Ectodermal cell (in vitro differentiated cells): ENCODE measurements around the gene ANAPC2.

ENCODE experiments used
- H3K27ac ChIP-seq: 2 replicates; pipeline ENCODE4 v1.7.0; 2013; ENCODE audit warnings: mild to moderate bottlenecking, low read depth, low read length; ENCODE audit not compliant: insufficient read depth, poor library complexity, severe bottlenecking
- H3K27me3 ChIP-seq: 2 replicates; pipeline ENCODE4 v1.7.0; 2013; ENCODE audit warnings: mild to moderate bottlenecking, low read length; ENCODE audit not compliant: insufficient read depth, control insufficient read depth, poor library complexity, severe bottlenecking
- H3K36me3 ChIP-seq: one replicate; pipeline ENCODE4 v1.7.0; 2013; ENCODE audit warnings: low read length; ENCODE audit not compliant: control insufficient read depth, insufficient read depth
- H3K4me1 ChIP-seq: one replicate; pipeline ENCODE4 v1.7.0; 2013; ENCODE audit warnings: low read length; ENCODE audit not compliant: control insufficient read depth, insufficient read depth
- H3K4me3 ChIP-seq: 2 replicates; pipeline ENCODE4 v1.7.0; 2013; ENCODE audit warnings: low read depth, low read length, control low read depth; ENCODE audit not compliant: insufficient read depth
- H3K9me3 ChIP-seq: 2 replicates; pipeline ENCODE4 v1.7.0; 2013; ENCODE audit warnings: mild to moderate bottlenecking, low read length, moderate library complexity; ENCODE audit not compliant: control insufficient read depth
- WGBS, 2 experiments: methylation state at CpG; one replicate each; pipeline ENCODE4 v1.1.7; 2013; ENCODE audit warnings: missing lambda C conversion rate in 2 of 2; 5-methylcytosine and 5-hydroxymethylcytosine counted together

The ANAPC2 gene

GRCh38 chr9:137232101-137232500 is 43.7 kb upstream of the ANAPC2 start:
- H3K9me3 ChIP-seq, result no peaks in the 10 kb centered on the region
- H3K27ac ChIP-seq, result no peak overlapping the region
- no peak overlapping the region for H3K4me3 ChIP-seq
- no peaks in the 10 kb centered on the region for H3K27me3 ChIP-seq
- peaks cover 10% of the 10 kb centered on the region for H3K4me1 ChIP-seq
- H3K36me3 ChIP-seq, result no peaks in the 10 kb centered on the region
- 90 to 91% methylated on average over 10 of the region's 10 CpGs for WGBS, 2 experiments

GRCh38 chr9:137231372-137232039 is 43.1 kb upstream of the ANAPC2 start:
- Histone ChIP-seq H3K9me3 (no peaks in the 10 kb centered on the region), H3K27ac (no peak overlapping the region), H3K36me3 (no peaks in the 10 kb centered on the region), H3K4me1 (peaks cover 4% of the 10 kb centered on the region), H3K4me3 (no peak overlapping the region), H3K27me3 (no peaks in the 10 kb centered on the region)
- 91 to 92% methylated on average over 23 of the region's 23 CpGs for WGBS, 2 experiments

- Histone ChIP-seq H3K9me3 (no peaks in the 10 kb centered on the region), H3K27me3 (no peaks in the 10 kb centered on the region), H3K36me3 (no peaks in the 10 kb centered on the region), H3K4me3 (no peak within 1 kb of the TSS), H3K4me1 (no peaks in the 10 kb centered on the region), H3K27ac (no peak within 1 kb of the TSS)
- 86 to 89% methylated on average over 14 of the region's 14 CpGs for WGBS, 2 experiments
Observed at GRCh38 chr9:137230705-137231371, 42.5 kb upstream of the ANAPC2 start, which contains the start of gene SLC34A3. Gene SLC34A3, plus strand, starts transcription at chr9:137230901. Its CDS starts 802 bp downstream, at chr9:137231703.

- H3K4me3 ChIP-seq, result no peak overlapping the region
- H3K9me3 ChIP-seq, result no peaks in the 10 kb centered on the region
- no peaks in the 10 kb centered on the region for H3K27me3 ChIP-seq
- H3K4me1 ChIP-seq, result no peaks in the 10 kb centered on the region
- no peak overlapping the region for H3K27ac ChIP-seq
- H3K36me3 ChIP-seq, result no peaks in the 10 kb centered on the region
- 84 to 85% methylated on average over 31 of the region's 31 CpGs for WGBS, 2 experiments
Observed at GRCh38 chr9:137229903-137230704, 41.7 kb upstream of the ANAPC2 start.

GRCh38 chr9:137228968-137229896 is 40.9 kb upstream of the ANAPC2 start:
- H3K27me3 ChIP-seq, result no peaks in the 10 kb centered on the region
- no peaks in the 10 kb centered on the region for H3K36me3 ChIP-seq
- 90% methylated on average over 27 of the region's 27 CpGs for WGBS, 2 experiments
- no peaks in the 10 kb centered on the region for H3K9me3 ChIP-seq
- H3K4me1 ChIP-seq, result no peaks in the 10 kb centered on the region
- no peak overlapping the region for H3K4me3 ChIP-seq
- no peak overlapping the region for H3K27ac ChIP-seq

- Histone ChIP-seq H3K27me3 (no peaks in the 10 kb centered on the region), H3K27ac (no peak overlapping the region), H3K4me3 (no peak overlapping the region), H3K9me3 (no peaks in the 10 kb centered on the region), H3K36me3 (no peaks in the 10 kb centered on the region), H3K4me1 (no peaks in the 10 kb centered on the region)
- WGBS, 2 experiments, result 91 to 94% methylated on average over 29 of the region's 29 CpGs
Observed at GRCh38 chr9:137228506-137228967, 40.2 kb upstream of the ANAPC2 start.

GRCh38 chr9:137227853-137228505 is 39.6 kb upstream of the ANAPC2 start:
- Histone ChIP-seq H3K36me3 (no peaks in the 10 kb centered on the region), H3K4me3 (no peak overlapping the region), H3K27me3 (peaks cover 3% of the 10 kb centered on the region), H3K9me3 (no peaks in the 10 kb centered on the region), H3K4me1 (no peaks in the 10 kb centered on the region), H3K27ac (no peak overlapping the region)
- 70% methylated on average over 17 of the region's 18 CpGs for WGBS, 2 experiments

GRCh38 chr9:137227054-137227852 is 38.9 kb upstream of the ANAPC2 start, which contains the start of gene RNF224:
Gene RNF224, plus strand, starts transcription at chr9:137227502. Its CDS starts 834 bp downstream, at chr9:137228336.
- no peaks in the 10 kb centered on the region for H3K4me1 ChIP-seq
- H3K27ac ChIP-seq, result no peak within 1 kb of the TSS
- peaks cover 10% of the 10 kb centered on the region for H3K27me3 ChIP-seq
- no peaks in the 10 kb centered on the region for H3K36me3 ChIP-seq
- H3K9me3 ChIP-seq, result no peaks in the 10 kb centered on the region
- WGBS, 2 experiments, result 57 to 58% methylated on average over 25 of the region's 25 CpGs
- no peak within 1 kb of the TSS for H3K4me3 ChIP-seq
